Activated CD4-positive, alpha-beta T cell treated with anti-CD3 and anti-CD28 coated beads for 36 hours (primary cell): ENCODE results near the gene WDTC1. TPM values are rescaled to one million over a fixed set of nuclear protein-coding genes. Genes with fewer than 3 reads are reported as not detected.
A peak's percentile ranks its signal among the peaks of the same experiment; 100 is the strongest.
"Not testable (repeated sequence)": the region's sequence is repeated elsewhere in the genome, so short reads cannot be mapped to it uniquely, and the experiment has no call there.

Experiments
- ATAC-seq: fragments of 200-7000 bp; cut with Tn5 transposase; one replicate; pipeline ENCODE4 v1.10.0; 2021; ENCODE audit warnings: mild to moderate bottlenecking, moderate library complexity
- CTCF ChIA-PET: fragments of 350-600 bp; sonication (Branson Sonifier 250); formaldehyde crosslinking; loops from one replicate; lab custom pipeline; 2021; ENCODE audit warnings: antibody characterized with exemption; lab: Charles Lee
- POLR2A ChIA-PET: fragments of 350-600 bp; sonication (Branson Sonifier 250); formaldehyde crosslinking; loops from one replicate; lab custom pipeline; 2021; ENCODE audit warnings: antibody characterized with exemption, inconsistent platforms; lab: Charles Lee
- DNase-seq: peaks from one replicate; pipeline ENCODE4 v3.0.0-alpha.2; 2020
- H3K27ac Mint-ChIP-seq: one replicate; pipeline ENCODE4 v1.8.0; 2021; ENCODE audit warnings: mixed read lengths
- H3K27me3 Mint-ChIP-seq: one replicate; pipeline ENCODE4 v1.8.0; 2021; ENCODE audit warnings: mixed read lengths
- H3K36me3 Mint-ChIP-seq: one replicate; pipeline ENCODE4 v1.8.0; 2021; ENCODE audit warnings: low read depth, mixed read lengths
- H3K4me1 Mint-ChIP-seq: one replicate; pipeline ENCODE4 v1.8.0; 2021; ENCODE audit warnings: mixed read lengths
- H3K4me3 Mint-ChIP-seq: one replicate; pipeline ENCODE4 v1.8.0; 2021; ENCODE audit warnings: mild to moderate bottlenecking, moderate library complexity, mixed read lengths
- H3K9me3 Mint-ChIP-seq: one replicate; pipeline ENCODE4 v1.8.0; 2021; ENCODE audit warnings: low read depth, mixed read lengths
- intact Hi-C, 2 experiments: fragments of 100-400 bp; cut with DNase I in 1 of 2; cut with micrococcal nuclease in 1 of 2; formaldehyde crosslinking; loops; one replicate each; pipeline versions ENCODE4 v1.14.2 to v1.15.1; 2022 to 2024; cut with DNase I, micrococcal nuclease
- total RNA-seq, 2 experiments: library from RNA; stranded (reverse); gene quantifications; one replicate each; pipeline ENCODE4 v1.2.3, GENCODE V29; 2021

Gene WDTC1
- 10 to 100 TPM; 19.3 to 21.9 TPM for total RNA-seq

DNA sequence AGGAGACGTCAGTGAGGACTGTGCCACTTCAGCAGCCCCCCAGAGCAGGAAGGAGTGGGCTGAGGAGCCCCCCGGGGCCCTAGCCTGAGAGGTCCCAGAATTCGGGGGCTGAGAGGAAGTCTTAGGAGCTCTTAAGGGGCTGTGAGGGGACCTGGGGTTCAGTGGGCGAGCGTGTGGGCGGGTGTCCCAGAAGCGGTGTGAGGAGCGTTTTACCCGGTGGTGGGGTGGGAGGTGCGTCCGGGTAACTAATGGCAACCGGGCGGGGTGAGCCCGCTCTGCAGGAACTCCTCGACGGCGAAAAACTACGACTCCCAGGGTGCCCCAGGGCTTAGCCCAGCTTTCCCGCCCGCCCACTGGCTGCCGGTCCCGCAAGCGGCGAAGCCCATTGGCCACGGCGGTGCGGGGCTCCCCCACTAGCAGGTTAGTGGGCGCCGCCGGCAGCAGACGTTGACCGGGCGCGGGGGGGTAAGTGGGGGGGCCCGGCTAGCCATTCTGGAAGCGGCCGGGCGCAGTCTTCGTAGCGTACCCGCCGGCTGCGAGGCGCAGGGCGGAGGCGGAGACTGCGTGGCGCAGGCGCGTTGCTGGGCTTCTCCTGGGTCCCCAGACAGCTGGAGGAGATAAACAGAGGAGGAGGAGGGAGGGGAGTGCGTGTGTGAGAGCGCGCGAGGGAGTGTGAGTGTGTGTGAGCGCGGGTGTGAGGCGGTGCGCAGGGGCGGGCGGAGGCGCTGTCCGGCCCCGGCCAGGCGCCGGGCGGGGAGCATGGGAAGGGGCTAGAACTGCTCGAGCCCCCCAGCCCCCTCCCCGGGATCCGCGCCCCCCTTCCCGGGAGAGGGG, at the start of gene WDTC1:
WDTC1 (plus strand) TSS at position 584 of the 834 bp plus-strand sequence. CDS start 26,423 bp downstream, outside the sequence.
- Mint-ChIP-seq H3K4me3 (peak within 1 kb of the TSS; percentile 95), H3K9me3 (no peaks in the 10 kb centered on the region), H3K27ac (peak within 1 kb of the TSS; percentile 93), H3K27me3 (no peaks in the 10 kb centered on the region), H3K36me3 (no peaks in the 10 kb centered on the region), H3K4me1 (peaks cover 27% of the 10 kb centered on the region)
- ATAC-seq: peak; percentile 95
- ChIA-PET CTCF (interaction anchor here (0.5 to 1.5 kb wide), 4 partner anchors 10 to 134 kb away, joined by 3 to 6 read pairs (median 3); no protein-coding TSS in a partner anchor), POLR2A (interaction anchor here (0.6 to 1.3 kb wide), 3 partner anchors 20 to 491 kb away, joined by 3 to 5 read pairs (median 4); partner anchors contain the start of gene FAM76A)
- intact Hi-C loops: loop anchor here (1.0 to 5.0 kb wide), 18 partner anchors 18 to 1348 kb away; partner anchors contain the start of genes SLC9A1 (in 2 of the 2), AHDC1 (in 1 of the 2), FAM76A (in 1 of the 2) and GPATCH3 (in 1 of the 2)
- DNase-seq: peak; percentile 99

GRCh38 chr1:27184665-27185064, 49.8 kb upstream of the WDTC1 start:
- DNase-seq, ATAC-seq, H3K4me1 Mint-ChIP-seq, POLR2A ChIA-PET, intact Hi-C loops, H3K36me3 Mint-ChIP-seq, H3K27me3 Mint-ChIP-seq, H3K9me3 Mint-ChIP-seq, H3K4me3 Mint-ChIP-seq, H3K27ac Mint-ChIP-seq: not testable (repeated sequence)
- CTCF ChIA-PET: interaction anchor here (0.7 to 1.3 kb wide), 5 partner anchors 13 to 138 kb away, joined by 3 to 4 read pairs (median 4); no protein-coding TSS in a partner anchor

DNA sequence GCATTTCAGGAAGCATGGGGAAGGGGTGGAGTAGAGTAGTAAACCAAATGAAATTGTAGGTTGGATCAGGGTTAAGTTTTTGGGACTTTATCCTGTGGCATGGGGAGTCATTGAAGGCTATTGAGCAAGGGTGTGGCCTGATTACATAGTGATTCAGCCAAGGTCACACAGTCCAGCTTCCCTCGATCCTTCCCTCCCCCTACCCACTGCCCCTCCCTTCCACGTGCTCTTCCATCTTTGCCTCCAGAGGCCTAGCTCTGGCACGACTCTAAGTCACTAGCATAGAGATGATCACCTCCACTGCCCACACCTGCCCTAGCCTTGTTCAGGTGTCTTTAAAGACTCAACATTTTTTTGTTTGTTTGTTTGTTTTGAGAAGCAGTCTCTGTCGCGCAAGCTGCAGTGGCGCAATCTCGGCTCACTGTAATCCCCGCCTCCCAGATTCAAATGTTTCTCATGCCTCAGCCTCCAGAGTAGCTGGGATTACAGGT, 42.3 kb upstream of the WDTC1 start:
- ChIA-PET POLR2A (no interaction called here), CTCF (interaction anchor here (0.9 kb wide), 1 partner anchor 145 kb away, joined by 3 read pairs; no protein-coding TSS in a partner anchor)
- H3K4me3 Mint-ChIP-seq: no peak overlapping the region
- intact Hi-C loops: loop anchor here in 1 of 2 experiments (10.0 kb wide), 1 partner anchor 147 kb away; no protein-coding TSS in a partner anchor
- H3K4me1 Mint-ChIP-seq: no peaks in the 10 kb centered on the region
- no peaks in the 10 kb centered on the region for H3K27me3 Mint-ChIP-seq
- H3K9me3 Mint-ChIP-seq: no peaks in the 10 kb centered on the region
- no peak for DNase-seq
- no peak overlapping the region for H3K27ac Mint-ChIP-seq
- H3K36me3 Mint-ChIP-seq: no peaks in the 10 kb centered on the region
- no peak for ATAC-seq

DNA sequence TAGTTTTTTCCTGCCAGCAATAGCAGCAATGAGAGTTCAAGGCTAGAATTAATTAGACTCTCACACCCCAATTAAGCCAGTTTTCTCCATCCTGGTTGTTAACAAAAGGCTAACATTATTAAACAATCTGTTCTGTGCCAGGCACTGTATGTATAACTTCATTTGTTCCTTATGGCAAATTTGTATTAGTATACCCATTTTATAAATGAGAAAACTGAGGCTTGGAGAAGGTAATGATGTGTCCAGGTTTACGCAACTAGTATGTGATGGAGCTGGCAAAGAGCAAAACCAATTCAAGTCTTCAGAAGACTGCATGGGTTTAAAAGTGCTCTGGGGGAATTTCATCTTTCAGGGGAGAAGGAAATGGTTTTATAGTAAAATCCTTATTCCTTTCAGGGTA, 41.2 kb upstream of the WDTC1 start:
- peaks cover 4% of the 10 kb centered on the region for H3K4me1 Mint-ChIP-seq
- no peak for DNase-seq
- no peaks in the 10 kb centered on the region for H3K36me3 Mint-ChIP-seq
- no peak for ATAC-seq
- no peak overlapping the region for H3K27ac Mint-ChIP-seq
- no peaks in the 10 kb centered on the region for H3K27me3 Mint-ChIP-seq
- CTCF ChIA-PET: no interaction called here
- intact Hi-C loops: loop anchor here in 1 of 2 experiments (10.0 kb wide), 1 partner anchor 148 kb away; no protein-coding TSS in a partner anchor
- POLR2A ChIA-PET: interaction anchor here (0.6 kb wide), 1 partner anchor 62 kb away, joined by 3 read pairs; no protein-coding TSS in a partner anchor
- no peaks in the 10 kb centered on the region for H3K9me3 Mint-ChIP-seq
- no peak overlapping the region for H3K4me3 Mint-ChIP-seq

GRCh38 chr1:27201295-27201694, 33.1 kb upstream of the WDTC1 start:
- no peak for ATAC-seq
- Mint-ChIP-seq H3K27me3 (no peaks in the 10 kb centered on the region), H3K36me3 (no peaks in the 10 kb centered on the region), H3K9me3 (no peaks in the 10 kb centered on the region), H3K4me3 (no peak overlapping the region), H3K4me1 (peaks cover 4% of the 10 kb centered on the region), H3K27ac (no peak overlapping the region)
- ChIA-PET CTCF (interaction anchor here (0.6 to 1.3 kb wide), 3 partner anchors 83 to 170 kb away, joined by 3 to 4 read pairs (median 4); no protein-coding TSS in a partner anchor), POLR2A (interaction anchor here (0.6 kb wide), 1 partner anchor 93 kb away, joined by 3 read pairs; no protein-coding TSS in a partner anchor)
- no peak for DNase-seq
- intact Hi-C loops: no loop called here

- H3K4me1 Mint-ChIP-seq: no peaks in the 10 kb centered on the region
- no peaks in the 10 kb centered on the region for H3K27me3 Mint-ChIP-seq
- intact Hi-C loops: no loop called here
- no peaks in the 10 kb centered on the region for H3K9me3 Mint-ChIP-seq
- no peak overlapping the region for H3K27ac Mint-ChIP-seq
- H3K36me3 Mint-ChIP-seq: no peaks in the 10 kb centered on the region
- DNase-seq: no peak
- H3K4me3 Mint-ChIP-seq: no peak overlapping the region
- ChIA-PET POLR2A (interaction anchor here (0.6 kb wide), 2 partner anchors 446 to 591 kb away, joined by 3 to 13 read pairs; no protein-coding TSS in a partner anchor), CTCF (interaction anchor here (0.7 to 1.9 kb wide), 7 partner anchors 9 to 93 kb away, joined by 3 to 13 read pairs (median 4); no protein-coding TSS in a partner anchor)
- ATAC-seq: no peak
Measured at GRCh38 chr1:27203946-27204345, 30.5 kb upstream of the WDTC1 start.

DNA sequence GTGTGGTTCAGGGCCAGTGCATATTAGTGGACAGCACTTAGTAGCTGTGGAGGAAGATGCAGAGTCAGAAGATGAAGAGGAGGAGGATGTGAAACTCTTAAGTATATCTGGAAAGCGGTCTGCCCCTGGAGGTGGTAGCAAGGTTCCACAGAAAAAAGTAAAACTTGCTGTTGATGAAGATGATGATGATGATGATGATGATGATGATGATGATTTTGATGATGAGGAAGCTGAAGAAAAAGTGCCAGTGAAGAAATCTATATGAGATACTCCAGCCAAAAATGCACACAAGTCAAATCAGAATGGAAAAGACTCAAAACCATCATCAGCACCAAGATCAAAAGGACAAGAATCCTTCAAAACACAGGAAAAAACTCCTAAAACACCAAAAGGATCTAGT, 27.2 kb upstream of the WDTC1 start:
- POLR2A ChIA-PET: not testable (repeated sequence)

DNA sequence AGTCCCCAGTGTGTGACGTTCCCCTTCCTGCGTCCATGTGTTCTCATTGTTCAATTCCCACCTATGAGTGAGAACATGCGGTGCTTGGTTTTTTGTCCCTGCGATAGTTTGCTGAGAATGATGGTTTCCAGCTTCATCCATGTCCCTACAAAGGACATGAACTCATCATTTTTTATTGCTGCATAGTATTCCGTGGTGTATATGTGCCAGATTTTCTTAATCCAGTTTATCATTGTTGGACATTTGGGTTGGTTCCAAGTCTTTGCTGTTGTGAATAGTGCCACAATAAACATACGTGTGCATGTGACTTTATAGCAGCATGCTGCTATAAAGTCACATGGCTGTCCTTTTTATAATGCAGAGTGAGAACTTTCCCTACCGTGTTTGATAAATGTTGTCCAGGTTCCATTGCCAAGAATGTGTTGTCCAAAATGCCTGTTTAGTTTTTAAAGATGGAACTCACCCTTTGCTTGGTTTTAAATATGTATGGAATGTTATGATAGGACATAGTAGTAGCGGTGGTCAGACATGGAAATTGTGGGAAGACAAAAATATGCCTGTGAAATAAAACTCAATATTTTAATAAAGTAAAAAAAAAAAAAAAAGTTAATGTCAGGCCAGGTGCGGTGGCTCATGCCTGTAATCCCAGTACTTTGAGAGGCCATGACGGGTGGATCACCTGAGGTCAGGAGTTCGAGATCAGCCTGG, 26.1 kb upstream of the WDTC1 start:
- CTCF ChIA-PET: interaction anchor here (0.6 kb wide), 1 partner anchor 729 kb away, joined by 3 read pairs; no protein-coding TSS in a partner anchor
- H3K4me3 Mint-ChIP-seq, POLR2A ChIA-PET, ATAC-seq, H3K9me3 Mint-ChIP-seq, H3K36me3 Mint-ChIP-seq, H3K27me3 Mint-ChIP-seq, H3K27ac Mint-ChIP-seq, intact Hi-C loops, DNase-seq, H3K4me1 Mint-ChIP-seq: not testable (repeated sequence)

More for the DNA sequence above, 27.2 kb upstream of the WDTC1 start:
- H3K4me1 Mint-ChIP-seq, H3K4me3 Mint-ChIP-seq, H3K27me3 Mint-ChIP-seq, CTCF ChIA-PET, DNase-seq, H3K27ac Mint-ChIP-seq, H3K36me3 Mint-ChIP-seq, ATAC-seq, intact Hi-C loops, H3K9me3 Mint-ChIP-seq: not testable (repeated sequence)

GRCh38 chr1:27216466-27216865, 18.0 kb upstream of the WDTC1 start:
- POLR2A ChIA-PET: no interaction called here
- Mint-ChIP-seq H3K27ac (no peak overlapping the region), H3K4me3 (no peak overlapping the region), H3K9me3 (no peaks in the 10 kb centered on the region), H3K4me1 (no peaks in the 10 kb centered on the region), H3K27me3 (no peaks in the 10 kb centered on the region), H3K36me3 (no peaks in the 10 kb centered on the region)
- no peak for ATAC-seq
- intact Hi-C loops: no loop called here
- CTCF ChIA-PET: interaction anchor here (0.7 kb wide), 1 partner anchor 175 kb away, joined by 3 read pairs; no protein-coding TSS in a partner anchor
- no peak for DNase-seq

GRCh38 chr1:27217401-27217800, 17.0 kb upstream of the WDTC1 start:
- POLR2A ChIA-PET: no interaction called here
- Mint-ChIP-seq H3K9me3 (no peaks in the 10 kb centered on the region), H3K4me3 (no peak overlapping the region)

More at GRCh38 chr1:27217401-27217800, 17.0 kb upstream of the WDTC1 start:
- Mint-ChIP-seq H3K27ac (no peak overlapping the region), H3K36me3 (no peaks in the 10 kb centered on the region), H3K27me3 (no peaks in the 10 kb centered on the region), H3K4me1 (no peaks in the 10 kb centered on the region)
- DNase-seq (no peak), ATAC-seq (no peak)
- intact Hi-C loops: no loop called here
- CTCF ChIA-PET: interaction anchor here (0.9 kb wide), 1 partner anchor 9 kb away, joined by 3 read pairs; no protein-coding TSS in a partner anchor
